Measurements from ENCODE around the gene ELP2. TPM values are rescaled to one million over a fixed set of nuclear protein-coding genes. Genes with fewer than 3 reads are reported as not detected.

Gene ELP2
- polyA plus RNA-seq, 1 of the 3 experiments (the other 2 are of a cell fraction) = 38.3 TPM

DNA sequence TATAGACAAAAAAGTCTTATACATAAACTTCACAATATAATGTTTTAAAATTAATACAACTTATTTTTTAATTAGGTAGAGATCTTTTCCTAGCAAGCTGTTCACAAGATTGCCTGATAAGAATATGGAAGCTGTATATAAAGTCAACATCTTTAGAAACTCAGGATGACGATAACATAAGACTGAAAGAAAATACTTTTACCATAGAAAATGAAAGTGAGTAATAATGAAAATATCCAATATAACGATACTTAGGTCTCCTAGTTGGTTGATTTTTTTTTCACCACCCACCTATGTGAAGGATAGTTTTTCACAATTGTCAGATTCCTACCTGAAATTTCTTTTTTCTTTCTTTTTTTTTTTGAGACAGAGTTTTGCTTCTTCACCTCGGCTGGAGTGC lies 13.1 kb downstream of the ELP2 start:
- Histone ChIP-seq H3K27me3 (ENCODE audit: insufficient read depth) (no peaks in the 10 kb centered on the region), H3K9ac (no peak overlapping the region), H3K36me3 (replicated peaks in 1 of 2; ENCODE audit: control insufficient read depth in 1 of 2, insufficient read depth in 2 of 2, low read length in 1 of 2) (peaks cover 83 to 86% of the 10 kb centered on the region in 2 experiments), H3K4me3 (ENCODE audit: low read depth in 2 of 2, low read length in 1 of 2) (no peak overlapping the region), H3K4me1 (ENCODE audit: control insufficient read depth in 1 of 2, insufficient read depth in 2 of 2, low read depth in 1 of 2, low read length in 1 of 2) (no peaks in the 10 kb centered on the region), H3K9me2 (no peaks in the 10 kb centered on the region), H3K9me3 (no peaks in the 10 kb centered on the region), H3K27ac (ENCODE audit: low read depth in 2 of 2, low read length in 1 of 2) (no peak overlapping the region), H2AFZ (ENCODE audit: low read depth) (no peak overlapping the region), H3K4me2 (no peak overlapping the region), H4K20me1 (ENCODE audit: insufficient read depth) (no peaks in the 10 kb centered on the region), H3K79me2 (ENCODE audit: insufficient read depth) (peaks cover 12% of the 10 kb centered on the region; the same call in 1 of the 2 replicates), H3F3A (replicated peaks; ENCODE audit: insufficient read depth) (peaks cover 4% of the 10 kb centered on the region)
- no peak for DNase-seq
- ChIA-PET CTCF (no interaction called here), POLR2A (no interaction called here)
- 96% methylated on average over 3 of the region's 3 CpGs for WGBS (ENCODE audit: low lambda C conversion rate)
- no peak for TF ChIP-seq REST (IDR thresholded peaks at IDR 0.05; ENCODE audit: low read depth, low read length)
- no peak for TF ChIP-seq CHD2 (IDR thresholded peaks at IDR 0.05; ENCODE audit: low read length, partially characterized antibody)
- TF ChIP-seq POLR2AphosphoS5 (IDR thresholded peaks at IDR 0.05; ENCODE audit: low read depth, low read length) = no peak
- TF ChIP-seq EP300 (IDR thresholded peaks at IDR 0.05; ENCODE audit: borderline replicate concordance in 1 of 2, low read depth in 1 of 2, low read length in 1 of 2) = no peak
- TF ChIP-seq TAF1 (IDR thresholded peaks at IDR 0.05; ENCODE audit: borderline replicate concordance, low read depth, low read length) = no peak
- no peak for TF ChIP-seq PBX3 (IDR thresholded peaks at IDR 0.05)
- no peak for TF ChIP-seq JUND (IDR thresholded peaks at IDR 0.05)
- TF ChIP-seq FOSL2 (IDR thresholded peaks at IDR 0.05; ENCODE audit: borderline replicate concordance, low read depth) = no peak
- no peak for TF ChIP-seq ZBTB33 (IDR thresholded peaks at IDR 0.05; ENCODE audit: borderline replicate concordance, low read depth)
- no peak for TF ChIP-seq FOXJ3 (CRISPR knock-in tag; IDR thresholded peaks at IDR 0.05)
- TF ChIP-seq MXI1 (IDR thresholded peaks at IDR 0.05; ENCODE audit: low read depth, low read length) = no peak
- TF ChIP-seq FOXM1 (IDR thresholded peaks at IDR 0.05; ENCODE audit: low read depth) = no peak
- no peak for TF ChIP-seq RCOR1 (IDR thresholded peaks at IDR 0.05; ENCODE audit: low read length)
- TF ChIP-seq MEF2A (IDR thresholded peaks at IDR 0.05; ENCODE audit: borderline replicate concordance, low read depth) = no peak
- no peak for TF ChIP-seq EZH2phosphoT487 (IDR thresholded peaks at IDR 0.05; ENCODE audit: borderline replicate concordance, low read depth)
- TF ChIP-seq RXRA (IDR thresholded peaks at IDR 0.05; ENCODE audit: borderline replicate concordance, low read depth) = no peak
- no peak for TF ChIP-seq NRF1 (IDR thresholded peaks at IDR 0.05; ENCODE audit: low read depth, low read length)
- no peak for TF ChIP-seq GABPA (IDR thresholded peaks at IDR 0.05; ENCODE audit: low read depth)
- TF ChIP-seq USF2 (IDR thresholded peaks at IDR 0.05; ENCODE audit: borderline replicate concordance, low read depth, low read length) = no peak
